ENCODE measurements around the gene TEX19.

Gene TEX19

GRCh38 chr17:82321947-82322466 is 37.0 kb upstream of the TEX19 start:
- DNase-seq = no peak

GRCh38 chr17:82322526-82323453 is 36.3 kb upstream of the TEX19 start:
- no peak for DNase-seq

- DNase-seq = no peak
These were observed 35.4 kb upstream of the TEX19 start for GRCh38 chr17:82323514-82324234.

GRCh38 chr17:82324566-82325285 is 34.3 kb upstream of the TEX19 start:
- peak in 1 of 2 experiments; percentile 30 for DNase-seq

- no peak for DNase-seq
These were observed 33.5 kb upstream of the TEX19 start for GRCh38 chr17:82325286-82326180.

GRCh38 chr17:82327289-82327688 is 31.8 kb upstream of the TEX19 start:
- no peak for DNase-seq

GRCh38 chr17:82327757-82328140 is 31.3 kb upstream of the TEX19 start:
- DNase-seq = no peak

GRCh38 chr17:82328141-82328993 is 30.7 kb upstream of the TEX19 start:
- DNase-seq = peak in 1 of 2 experiments; percentile 61

GRCh38 chr17:82328994-82329507 is 30.0 kb upstream of the TEX19 start:
- DNase-seq = no peak

- DNase-seq = no peak
These were observed 29.2 kb upstream of the TEX19 start for GRCh38 chr17:82329683-82330321.

GRCh38 chr17:82330322-82331239 is 28.5 kb upstream of the TEX19 start:
- DNase-seq = peak; percentile 31 to 73

GRCh38 chr17:82331345-82331939 is 27.6 kb upstream of the TEX19 start:
- DNase-seq = no peak

- DNase-seq = peak in 1 of 2 experiments; percentile 56
These were observed 26.3 kb upstream of the TEX19 start for GRCh38 chr17:82332669-82333278.

GRCh38 chr17:82333279-82334171 is 25.5 kb upstream of the TEX19 start, which contains the start of gene SECTM1:
Gene SECTM1 (minus strand): TSS chr17:82333766. CDS start chr17:82327240, 6,526 bp downstream.
- DNase-seq = peak in 1 of 2 experiments; percentile 49

GRCh38 chr17:82334204-82334621 is 24.8 kb upstream of the TEX19 start:
- no peak for DNase-seq

- no peak for DNase-seq
These were observed 24.2 kb upstream of the TEX19 start for GRCh38 chr17:82334622-82335394.
